ENCODE data around the gene TXNDC11.

The TXNDC11 gene

GRCh38 chr16:11742093-11742535, 543 bp downstream of the TXNDC11 start:
- peak overlapping the region; percentile 93 for H3K4me3 ChIP-seq (ENCODE audit: low read depth, low read length)
- DNase-seq (ENCODE audit: low read depth): no peak
- no peak for TF ChIP-seq CTCF (IDR thresholded peaks at IDR 0.05; ENCODE audit: control insufficient read depth, extremely low read depth, insufficient read depth)

GRCh38 chr16:11740567-11740966, 2.1 kb downstream of the TXNDC11 start:
- DNase-seq (ENCODE audit: low read depth): no peak
- TF ChIP-seq CTCF (IDR thresholded peaks at IDR 0.05; ENCODE audit: control insufficient read depth, extremely low read depth, insufficient read depth): no peak
- H3K4me3 ChIP-seq (ENCODE audit: low read depth, low read length): peak overlapping the region; percentile 93; the same call in 1 of the 2 replicates

GRCh38 chr16:11738742-11739544, 3.7 kb downstream of the TXNDC11 start:
- no peak overlapping the region for H3K4me3 ChIP-seq (ENCODE audit: low read depth, low read length)
- TF ChIP-seq CTCF (IDR thresholded peaks at IDR 0.05; ENCODE audit: control insufficient read depth, extremely low read depth, insufficient read depth): no peak
- no peak for DNase-seq (ENCODE audit: low read depth)

GRCh38 chr16:11737713-11738112, 4.9 kb downstream of the TXNDC11 start:
- H3K4me3 ChIP-seq (ENCODE audit: low read depth, low read length): no peak overlapping the region
- TF ChIP-seq CTCF (IDR thresholded peaks at IDR 0.05; ENCODE audit: control insufficient read depth, extremely low read depth, insufficient read depth): no peak
- DNase-seq (ENCODE audit: low read depth): no peak

- no peak for DNase-seq (ENCODE audit: low read depth)
- no peak overlapping the region for H3K4me3 ChIP-seq (ENCODE audit: low read depth, low read length)
- TF ChIP-seq CTCF (IDR thresholded peaks at IDR 0.05; ENCODE audit: control insufficient read depth, extremely low read depth, insufficient read depth): no peak
These were observed 5.8 kb downstream of the TXNDC11 start for GRCh38 chr16:11736903-11737302.

- TF ChIP-seq CTCF (IDR thresholded peaks at IDR 0.05; ENCODE audit: control insufficient read depth, extremely low read depth, insufficient read depth): no peak
- no peak overlapping the region for H3K4me3 ChIP-seq (ENCODE audit: low read depth, low read length)
- DNase-seq (ENCODE audit: low read depth): no peak
These were observed 6.9 kb downstream of the TXNDC11 start for GRCh38 chr16:11735787-11736186.

- TF ChIP-seq CTCF (IDR thresholded peaks at IDR 0.05; ENCODE audit: control insufficient read depth, extremely low read depth, insufficient read depth): no peak
- H3K4me3 ChIP-seq (ENCODE audit: low read depth, low read length): no peak overlapping the region
- no peak for DNase-seq (ENCODE audit: low read depth)
These were observed 8.0 kb downstream of the TXNDC11 start for GRCh38 chr16:11734653-11735043.
